Measurements from ENCODE around the gene TGFBR1.

The TGFBR1 gene

GRCh38 chr9:99166149-99166548, 61.2 kb downstream of the TGFBR1 start:
- Histone ChIP-seq H3K9me3 (replicated peaks; ENCODE audit: insufficient read depth, low read length) (no peaks in the 10 kb centered on the region), H3K9ac (ENCODE audit: low read length) (no peak overlapping the region), H3K4me3 (ENCODE audit: low read length) (no peak overlapping the region), H3K27ac (ENCODE audit: low read length) (no peak overlapping the region), H3K9me2 (replicated peaks; ENCODE audit: insufficient read depth, low read length) (no peaks in the 10 kb centered on the region), H3K27me3 (replicated peaks; ENCODE audit: insufficient read depth, low read length) (no peaks in the 10 kb centered on the region), H4K20me1 (ENCODE audit: insufficient read depth, low read length) (no peaks in the 10 kb centered on the region), H3K79me2 (ENCODE audit: low read length) (no peaks in the 10 kb centered on the region), H3F3A (ENCODE audit: insufficient read depth, low read length) (peaks cover 7% of the 10 kb centered on the region), H3K36me3 (replicated peaks; ENCODE audit: insufficient read depth, low read length) (no peaks in the 10 kb centered on the region), H2AFZ (ENCODE audit: low read length) (no peak overlapping the region), H3K4me2 (ENCODE audit: low read depth, low read length) (no peak overlapping the region), H3K4me1 (ENCODE audit: low read length) (peaks cover 22% of the 10 kb centered on the region)
- DNase-seq: no peak
- TF ChIP-seq CTCF (IDR thresholded peaks at IDR 0.05; ENCODE audit: low read length): no peak
- no peak for TF ChIP-seq EZH2phosphoT487 (IDR thresholded peaks at IDR 0.05; ENCODE audit: low read length)
- TF ChIP-seq EZH2 (optimal IDR thresholded peaks at IDR 0.05; ENCODE audit: low read depth, low read length): no peak

GRCh38 chr9:99167119-99167518, 62.2 kb downstream of the TGFBR1 start:
- Histone ChIP-seq H3K79me2 (ENCODE audit: low read length) (no peaks in the 10 kb centered on the region), H3F3A (ENCODE audit: insufficient read depth, low read length) (peaks cover 7% of the 10 kb centered on the region), H3K27me3 (replicated peaks; ENCODE audit: insufficient read depth, low read length) (no peaks in the 10 kb centered on the region), H3K27ac (ENCODE audit: low read length) (no peak overlapping the region), H3K4me3 (ENCODE audit: low read length) (no peak overlapping the region), H3K36me3 (replicated peaks; ENCODE audit: insufficient read depth, low read length) (no peaks in the 10 kb centered on the region), H4K20me1 (ENCODE audit: insufficient read depth, low read length) (no peaks in the 10 kb centered on the region), H3K4me1 (ENCODE audit: low read length) (peaks cover 22% of the 10 kb centered on the region), H2AFZ (ENCODE audit: low read length) (no peak overlapping the region), H3K9ac (ENCODE audit: low read length) (no peak overlapping the region), H3K9me3 (replicated peaks; ENCODE audit: insufficient read depth, low read length) (no peaks in the 10 kb centered on the region), H3K9me2 (replicated peaks; ENCODE audit: insufficient read depth, low read length) (no peaks in the 10 kb centered on the region), H3K4me2 (ENCODE audit: low read depth, low read length) (no peak overlapping the region)
- no peak for TF ChIP-seq EZH2 (optimal IDR thresholded peaks at IDR 0.05; ENCODE audit: low read depth, low read length)
- DNase-seq: no peak

- Histone ChIP-seq H3K9me3 (replicated peaks; ENCODE audit: insufficient read depth, low read length) (no peaks in the 10 kb centered on the region), H3K27me3 (replicated peaks; ENCODE audit: insufficient read depth, low read length) (no peaks in the 10 kb centered on the region), H3K4me1 (ENCODE audit: low read length) (peaks cover 22% of the 10 kb centered on the region), H3K9me2 (replicated peaks; ENCODE audit: insufficient read depth, low read length) (no peaks in the 10 kb centered on the region), H4K20me1 (ENCODE audit: insufficient read depth, low read length) (no peaks in the 10 kb centered on the region), H3K79me2 (ENCODE audit: low read length) (no peaks in the 10 kb centered on the region), H3K9ac (ENCODE audit: low read length) (no peak overlapping the region), H3K4me3 (ENCODE audit: low read length) (no peak overlapping the region), H3K27ac (ENCODE audit: low read length) (no peak overlapping the region), H2AFZ (ENCODE audit: low read length) (no peak overlapping the region), H3K4me2 (ENCODE audit: low read depth, low read length) (no peak overlapping the region), H3K36me3 (replicated peaks; ENCODE audit: insufficient read depth, low read length) (no peaks in the 10 kb centered on the region), H3F3A (ENCODE audit: insufficient read depth, low read length) (peaks cover 7% of the 10 kb centered on the region)
- DNase-seq: no peak
- no peak for TF ChIP-seq EZH2phosphoT487 (IDR thresholded peaks at IDR 0.05; ENCODE audit: low read length)
- no peak for TF ChIP-seq CTCF (IDR thresholded peaks at IDR 0.05; ENCODE audit: low read length)
- no peak for TF ChIP-seq EZH2 (optimal IDR thresholded peaks at IDR 0.05; ENCODE audit: low read depth, low read length)
These were observed 62.8 kb downstream of the TGFBR1 start for GRCh38 chr9:99167694-99168093.

- Histone ChIP-seq H3K9me3 (replicated peaks; ENCODE audit: insufficient read depth, low read length) (no peaks in the 10 kb centered on the region), H2AFZ (ENCODE audit: low read length) (no peak overlapping the region), H3K4me2 (ENCODE audit: low read depth, low read length) (no peak overlapping the region), H4K20me1 (ENCODE audit: insufficient read depth, low read length) (no peaks in the 10 kb centered on the region), H3K27ac (ENCODE audit: low read length) (no peak overlapping the region), H3K9me2 (replicated peaks; ENCODE audit: insufficient read depth, low read length) (no peaks in the 10 kb centered on the region), H3K9ac (ENCODE audit: low read length) (no peak overlapping the region), H3K79me2 (ENCODE audit: low read length) (no peaks in the 10 kb centered on the region), H3K36me3 (replicated peaks; ENCODE audit: insufficient read depth, low read length) (no peaks in the 10 kb centered on the region), H3K4me3 (ENCODE audit: low read length) (no peak overlapping the region), H3F3A (ENCODE audit: insufficient read depth, low read length) (peaks cover 7% of the 10 kb centered on the region; the same call in 1 of the 2 replicates), H3K4me1 (ENCODE audit: low read length) (peaks cover 20% of the 10 kb centered on the region), H3K27me3 (replicated peaks; ENCODE audit: insufficient read depth, low read length) (no peaks in the 10 kb centered on the region)
- TF ChIP-seq EZH2phosphoT487 (IDR thresholded peaks at IDR 0.05; ENCODE audit: low read length): no peak
- TF ChIP-seq CTCF (IDR thresholded peaks at IDR 0.05; ENCODE audit: low read length): no peak
- no peak for TF ChIP-seq EZH2 (optimal IDR thresholded peaks at IDR 0.05; ENCODE audit: low read depth, low read length)
- no peak for DNase-seq
These were observed 64.2 kb downstream of the TGFBR1 start for GRCh38 chr9:99169086-99169485.

All from MM.1S (cell line).